ENCODE measurements around the gene FMN2.

FMN2 gene

DNA sequence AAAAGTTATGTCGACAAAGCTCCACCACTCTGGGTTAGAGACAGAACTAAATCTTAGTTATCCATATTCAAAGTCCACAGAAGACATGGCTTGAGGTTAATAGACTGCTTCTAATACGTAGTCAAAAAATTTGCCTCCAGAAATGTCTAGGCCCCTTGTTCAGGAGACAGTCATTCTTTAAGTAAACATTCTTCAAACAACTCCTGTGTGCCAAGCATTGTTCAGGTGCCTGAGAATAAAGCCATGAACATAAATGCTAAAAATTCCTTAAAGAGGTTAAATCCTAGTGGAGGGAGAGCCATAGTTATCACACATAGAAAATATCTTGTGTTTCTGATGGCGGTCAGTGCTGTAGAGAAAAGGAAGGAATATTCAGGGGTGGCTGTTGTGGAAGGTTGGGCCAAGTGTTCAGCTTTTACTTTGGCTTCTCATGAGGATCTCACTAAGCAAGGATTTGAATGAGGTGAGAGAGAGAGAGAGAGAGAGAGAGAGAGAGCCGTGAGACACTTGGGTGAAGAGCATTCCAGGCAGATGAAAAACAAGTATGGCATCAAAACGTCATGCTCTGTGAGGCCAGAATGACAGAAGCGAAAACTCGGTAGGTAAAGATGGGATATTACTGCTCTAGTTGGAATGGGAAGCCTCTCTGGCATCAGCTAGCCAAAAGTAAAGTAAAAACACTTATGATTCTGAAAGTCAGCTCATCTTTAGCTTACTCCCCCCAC, 333.2 kb downstream of the FMN2 start:
- DNase-seq (ENCODE audit: low read depth) = no peak

DNA sequence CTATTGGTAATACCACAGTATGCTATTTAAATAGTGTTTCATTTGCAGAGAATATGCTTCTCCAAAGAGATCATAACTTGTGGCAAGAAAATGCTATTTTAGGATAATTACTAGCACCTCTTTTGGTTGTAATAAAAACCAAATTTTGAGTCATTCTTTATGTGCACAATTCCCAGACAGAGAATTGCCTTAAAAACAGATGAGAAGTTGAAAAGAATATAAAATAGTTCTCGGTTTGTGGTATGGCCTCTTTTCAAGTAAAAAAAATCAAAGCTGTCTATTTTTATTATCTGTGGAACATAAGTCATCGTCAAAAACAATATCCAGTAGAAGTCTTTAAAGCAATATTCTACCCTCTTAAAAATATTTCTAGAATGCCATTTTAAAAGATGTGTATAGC, 334.4 kb downstream of the FMN2 start:
- DNase-seq (ENCODE audit: low read depth) = no peak

DNA sequence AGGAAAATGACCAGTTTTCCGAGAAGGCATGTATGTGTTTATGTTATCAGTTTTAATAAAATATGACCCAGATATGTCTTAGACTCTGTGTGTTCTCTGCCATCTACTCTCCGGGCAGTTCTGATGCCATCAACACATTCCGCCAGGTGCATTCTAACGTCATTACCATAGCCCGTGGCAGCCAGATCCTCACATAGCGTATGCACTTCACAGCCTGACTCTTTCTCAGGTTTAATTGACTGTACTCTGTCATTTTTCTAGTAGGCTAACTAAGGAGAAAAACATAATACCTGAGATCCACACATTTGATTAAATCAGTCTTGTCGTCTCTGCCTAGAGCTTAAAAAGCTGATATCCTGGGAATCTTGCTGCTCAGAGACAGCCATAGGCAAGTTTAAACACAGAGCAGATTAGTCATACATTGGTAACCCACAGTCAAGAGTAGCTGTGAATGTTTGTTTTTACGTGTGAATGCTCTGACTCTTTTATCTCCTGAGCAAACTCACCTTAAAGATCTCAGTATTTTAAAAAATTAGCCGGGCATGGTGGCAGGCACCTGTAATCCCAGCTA, 344.4 kb downstream of the FMN2 start:
- DNase-seq (ENCODE audit: low read depth) = peak; percentile 42

DNA sequence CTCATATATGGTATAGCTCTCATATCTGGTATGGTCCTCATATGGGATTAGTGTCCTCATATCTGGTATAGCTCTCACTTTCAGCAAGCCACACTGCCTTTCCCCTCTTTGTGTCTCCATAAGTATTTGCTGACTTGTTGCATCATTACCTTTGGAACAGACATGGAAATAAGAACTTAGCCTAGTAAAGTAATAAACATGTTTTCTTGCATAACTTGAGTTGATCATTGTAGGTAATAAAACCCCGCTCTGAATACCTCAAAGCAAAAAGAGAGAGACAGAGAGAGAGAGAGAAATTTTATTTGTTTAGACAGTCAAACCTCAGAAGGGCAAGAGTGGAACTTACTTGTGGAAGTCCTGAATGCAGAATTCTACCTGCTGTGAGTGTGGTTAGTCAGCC, 350.0 kb downstream of the FMN2 start:
- no peak for DNase-seq (ENCODE audit: low read depth)

DNA sequence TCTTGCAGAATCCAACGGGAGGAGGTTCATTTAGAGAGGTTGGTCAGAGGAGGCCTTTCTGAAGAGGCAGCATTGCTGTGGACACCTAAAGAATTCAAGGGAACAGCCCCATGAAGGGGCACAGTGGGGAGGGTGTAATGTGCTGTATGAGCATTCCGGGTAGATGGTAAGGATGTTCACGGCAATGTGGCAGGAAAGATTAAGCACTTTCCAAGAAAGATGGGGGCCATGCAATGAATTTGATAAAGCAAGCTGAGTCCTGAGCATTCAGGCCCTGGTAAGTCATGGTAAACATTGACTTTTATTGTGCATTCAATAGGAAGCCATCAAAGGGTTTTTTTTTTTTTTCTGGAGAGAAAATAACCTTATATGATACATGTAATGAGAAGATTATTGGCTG, 353.7 kb downstream of the FMN2 start:
- DNase-seq (ENCODE audit: low read depth) = no peak

DNA sequence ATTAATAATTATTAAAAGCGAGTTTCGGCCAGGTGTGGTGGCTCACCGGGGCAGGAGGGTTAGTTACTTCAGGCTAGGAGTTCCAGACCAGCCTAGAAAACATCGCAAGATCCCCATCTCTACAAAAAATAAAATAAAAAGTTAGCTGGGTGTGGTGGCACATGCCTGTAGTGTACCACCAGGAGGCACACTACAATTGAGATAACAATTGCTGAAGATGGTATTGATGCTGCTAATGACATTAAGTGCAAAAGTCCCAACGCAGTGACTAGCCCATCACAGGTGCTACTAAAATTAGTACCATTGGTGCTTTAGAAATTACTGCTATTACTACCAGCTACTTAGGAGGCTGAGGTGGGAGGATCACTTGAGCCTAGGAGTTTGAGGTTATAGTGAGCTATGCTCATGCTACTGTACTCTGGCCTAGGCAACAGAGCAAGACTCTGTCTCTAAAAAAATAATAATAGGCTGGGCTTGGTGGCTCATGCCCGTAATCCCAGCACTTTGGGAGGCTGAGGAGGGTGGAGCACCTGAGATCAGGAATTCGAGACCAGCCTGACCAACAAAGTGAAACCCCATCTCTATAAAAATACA, 363.6 kb downstream of the FMN2 start:
- DNase-seq (ENCODE audit: low read depth) = peak; percentile 33

DNA sequence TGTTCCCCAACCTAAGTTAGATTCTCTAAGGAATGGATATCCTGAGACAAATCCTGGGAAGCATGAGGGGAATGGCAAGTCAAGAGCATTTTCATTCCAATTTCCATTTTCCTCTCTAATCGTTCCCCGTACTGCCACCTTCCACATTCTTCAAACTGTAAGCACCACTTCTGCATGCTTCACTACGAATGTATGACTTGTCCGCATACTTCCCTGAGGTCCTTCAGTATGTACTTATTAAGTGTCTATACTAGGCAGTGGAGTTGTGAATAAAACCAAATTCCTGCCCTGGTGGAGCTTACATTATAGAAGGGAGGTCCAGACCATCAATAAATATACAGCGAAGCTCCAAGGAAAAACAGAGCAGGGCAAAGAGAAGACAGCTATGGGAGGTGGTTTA, 365.5 kb downstream of the FMN2 start:
- no peak for DNase-seq (ENCODE audit: low read depth)

DNA sequence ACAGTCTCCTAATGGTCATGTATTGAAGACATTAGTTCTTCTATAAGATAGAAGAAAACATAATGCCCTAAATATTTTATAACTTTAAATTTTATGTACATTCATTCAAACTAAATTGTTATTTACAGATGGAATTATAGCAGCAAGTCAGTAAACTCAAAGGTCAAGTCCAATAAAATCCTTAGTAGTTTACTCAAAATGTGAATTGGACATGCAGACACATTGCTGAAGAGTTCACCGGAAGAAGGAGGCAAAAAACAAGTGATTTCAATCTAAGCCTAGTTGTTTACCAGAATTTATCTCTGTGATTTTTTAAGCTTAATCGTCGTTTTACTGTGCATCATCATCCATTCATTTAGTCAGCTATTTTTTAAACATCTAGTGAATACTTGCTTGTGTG, 370.6 kb downstream of the FMN2 start:
- DNase-seq (ENCODE audit: low read depth) = no peak

DNA sequence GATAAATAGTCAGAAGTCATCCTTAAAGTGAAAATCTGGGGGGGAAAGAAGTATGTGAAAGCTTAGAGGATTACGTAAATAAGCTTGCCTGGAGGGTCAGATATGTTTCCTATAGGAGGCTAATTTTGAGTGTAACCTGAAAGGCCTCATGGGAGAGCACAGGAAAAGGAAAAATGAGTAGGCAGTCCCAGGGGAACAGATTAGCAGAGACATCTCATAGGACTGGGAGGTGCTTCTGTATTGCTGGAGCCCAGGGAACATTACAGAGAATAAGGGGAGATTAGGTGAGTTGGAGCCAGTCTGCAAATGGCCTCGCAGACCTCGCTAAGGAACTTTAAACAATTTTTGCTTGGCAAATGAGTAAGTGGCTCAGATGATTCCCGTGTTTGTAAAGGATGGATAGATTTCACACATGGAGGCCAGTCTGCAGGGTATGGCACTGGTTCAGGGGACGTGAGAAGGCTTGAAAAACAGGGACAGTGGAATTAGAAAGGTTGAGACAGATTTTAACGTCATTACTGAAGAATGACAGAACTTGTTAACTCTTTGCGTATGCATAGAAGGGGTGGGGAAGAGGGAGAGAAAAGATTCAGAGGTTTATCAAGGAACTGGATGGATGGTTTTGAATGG, 371.2 kb downstream of the FMN2 start:
- DNase-seq (ENCODE audit: low read depth) = no peak

DNA sequence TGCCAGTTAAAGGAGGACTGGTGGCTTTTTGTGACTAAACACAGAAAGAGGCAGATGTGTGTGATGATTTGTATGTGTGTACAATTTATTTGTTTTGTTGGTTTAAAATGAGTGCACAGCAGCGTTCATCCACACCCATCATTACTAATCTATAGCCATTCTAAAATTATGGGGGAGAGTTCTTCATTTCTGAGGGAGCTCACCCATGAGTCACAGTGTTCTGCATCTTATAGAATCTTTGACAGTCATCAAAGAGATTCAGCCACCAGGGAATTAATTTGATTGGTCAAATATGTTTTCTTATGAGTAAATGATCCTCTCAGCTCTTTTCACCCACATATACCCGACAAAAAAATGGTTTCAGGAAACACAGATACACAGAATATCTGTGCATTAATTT, 372.4 kb downstream of the FMN2 start:
- DNase-seq (ENCODE audit: low read depth) = no peak

DNA sequence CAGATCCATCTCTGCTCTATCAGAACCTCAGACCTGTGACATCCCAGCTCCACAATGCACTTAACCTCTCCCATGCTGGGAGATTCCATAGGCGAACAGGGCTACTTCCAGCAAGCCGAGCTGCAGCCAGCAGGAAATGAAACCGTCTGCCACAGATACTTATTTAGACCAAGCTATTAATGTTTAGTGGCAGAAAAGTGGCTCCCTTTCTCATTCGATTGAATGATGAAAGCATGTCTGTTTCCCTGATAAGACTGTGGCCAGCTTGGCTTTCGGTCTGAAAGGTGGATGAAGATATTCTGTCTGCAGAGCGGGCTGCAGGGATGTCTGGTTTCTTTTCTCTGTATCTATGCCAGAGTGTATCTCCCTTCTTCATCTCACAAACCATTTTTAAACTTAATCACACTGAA, 373.9 kb downstream of the FMN2 start:
- DNase-seq (ENCODE audit: low read depth) = peak; percentile 12

DNA sequence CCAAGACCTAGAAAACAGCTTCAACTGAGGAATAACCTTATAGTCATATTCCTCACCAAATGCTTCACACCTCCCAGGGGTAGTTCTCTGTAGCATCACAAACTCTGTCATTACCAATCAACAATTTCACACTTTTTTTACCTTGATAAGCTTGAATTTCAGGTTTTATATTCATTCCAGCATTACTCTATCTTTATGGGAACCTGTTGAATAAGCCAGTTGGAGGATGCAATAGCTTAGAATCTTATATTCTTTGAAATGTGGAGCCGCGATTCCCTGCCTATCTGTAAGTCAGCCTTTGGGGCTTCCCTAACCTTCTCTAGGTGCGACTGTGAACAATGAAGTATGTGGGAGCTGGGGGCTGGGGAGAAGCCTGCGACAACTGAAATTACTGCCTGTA, 374.8 kb downstream of the FMN2 start:
- no peak for DNase-seq (ENCODE audit: low read depth)

DNA sequence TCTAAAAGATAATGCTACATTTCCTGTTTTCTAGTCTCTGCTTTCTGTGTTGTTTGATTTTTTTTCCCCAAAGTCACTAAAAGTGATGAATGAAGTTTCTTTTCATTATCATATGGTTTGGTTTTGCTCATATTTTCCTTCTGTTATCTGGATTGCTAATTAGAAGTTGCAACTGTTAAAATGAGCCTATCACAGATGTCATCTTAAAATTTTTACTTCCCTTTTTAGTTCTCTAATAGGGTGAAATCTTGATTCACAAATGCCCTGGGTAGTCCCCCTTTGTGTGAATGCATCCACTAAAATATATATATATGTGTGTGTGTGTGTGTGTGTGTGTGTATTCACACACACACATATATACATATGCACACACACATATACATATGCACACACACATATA, 376.2 kb downstream of the FMN2 start:
- no peak for DNase-seq (ENCODE audit: low read depth)

DNA sequence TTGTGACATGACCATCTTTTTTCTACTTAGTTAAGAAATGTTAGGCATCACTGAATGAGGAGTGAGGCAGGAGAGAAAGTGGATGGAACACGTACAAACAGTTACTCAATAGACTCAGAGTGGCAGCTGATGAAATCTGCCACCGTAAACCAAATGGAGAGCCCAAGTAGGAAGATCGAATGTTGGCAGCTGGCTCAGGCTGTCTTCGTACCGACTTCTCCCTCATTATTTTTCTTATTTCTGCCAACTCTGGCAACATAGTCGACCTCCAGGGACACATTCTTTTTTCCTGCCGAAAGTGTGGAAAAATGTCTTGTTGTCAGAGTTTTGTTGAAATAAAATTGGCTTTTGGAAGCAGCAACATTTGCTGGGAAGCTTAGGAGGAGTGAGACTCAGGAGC, 377.0 kb downstream of the FMN2 start:
- DNase-seq (ENCODE audit: low read depth) = no peak

DNA sequence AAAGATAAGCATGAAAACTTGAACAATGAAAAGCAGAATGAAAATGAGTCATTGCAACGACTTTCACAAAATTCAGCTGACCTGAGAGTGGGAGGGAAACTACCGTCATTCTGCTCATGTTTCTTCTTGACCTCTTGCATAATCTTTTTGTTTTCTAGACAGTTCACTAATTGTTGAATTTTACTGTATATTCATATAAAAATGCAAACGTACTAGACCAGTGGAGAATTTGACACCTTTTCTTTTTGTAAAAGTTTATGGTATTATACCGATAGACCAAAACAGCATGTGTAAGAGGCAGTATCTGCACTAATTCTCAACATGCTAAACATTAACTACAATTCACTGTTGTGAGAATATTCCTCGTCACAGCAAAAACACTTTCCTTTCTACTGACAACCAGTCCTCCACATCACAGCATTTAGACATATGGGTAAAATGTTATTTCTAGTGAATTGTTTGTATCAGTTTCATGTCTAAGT, 382.5 kb downstream of the FMN2 start:
- peak; percentile 92 for DNase-seq (ENCODE audit: low read depth)

DNA sequence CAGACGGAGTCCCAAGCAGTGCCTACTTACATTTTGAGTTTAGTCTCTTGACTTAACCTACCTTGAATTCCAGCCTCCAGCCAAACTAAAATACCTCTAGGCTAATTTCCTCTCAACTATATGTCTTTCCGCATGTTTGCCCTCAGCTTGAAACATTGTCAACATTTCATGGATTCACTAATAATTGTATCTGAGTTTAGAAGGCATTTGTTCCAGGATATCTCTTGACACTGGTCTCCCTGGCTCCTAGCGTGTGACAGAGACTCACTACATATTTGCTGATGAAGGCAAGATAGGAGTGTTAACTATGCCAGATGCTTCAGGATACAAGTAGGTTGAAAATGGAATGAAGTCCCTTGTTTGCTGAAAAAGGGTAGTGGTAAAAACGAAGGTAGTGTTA, 384.1 kb downstream of the FMN2 start:
- DNase-seq (ENCODE audit: low read depth) = no peak

DNA sequence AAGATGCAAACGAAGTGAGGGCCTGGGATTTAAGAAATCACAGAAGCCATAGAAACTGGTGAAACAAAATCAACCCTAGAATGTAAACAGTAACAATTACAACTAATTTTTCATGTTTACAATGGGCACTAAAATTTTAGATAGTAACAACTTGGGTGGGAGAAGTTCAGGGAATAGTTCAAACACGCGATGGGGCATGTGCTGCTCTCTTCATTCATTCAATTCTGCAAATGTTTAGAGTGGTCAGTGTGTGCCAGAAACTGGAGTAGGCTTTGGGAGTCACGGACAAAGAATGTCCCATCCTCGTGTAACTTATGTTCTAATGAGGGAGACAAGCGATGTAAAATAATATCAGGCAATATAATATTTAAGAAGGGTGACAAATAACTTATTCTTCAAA, 386.9 kb downstream of the FMN2 start:
- no peak for DNase-seq (ENCODE audit: low read depth)

DNA sequence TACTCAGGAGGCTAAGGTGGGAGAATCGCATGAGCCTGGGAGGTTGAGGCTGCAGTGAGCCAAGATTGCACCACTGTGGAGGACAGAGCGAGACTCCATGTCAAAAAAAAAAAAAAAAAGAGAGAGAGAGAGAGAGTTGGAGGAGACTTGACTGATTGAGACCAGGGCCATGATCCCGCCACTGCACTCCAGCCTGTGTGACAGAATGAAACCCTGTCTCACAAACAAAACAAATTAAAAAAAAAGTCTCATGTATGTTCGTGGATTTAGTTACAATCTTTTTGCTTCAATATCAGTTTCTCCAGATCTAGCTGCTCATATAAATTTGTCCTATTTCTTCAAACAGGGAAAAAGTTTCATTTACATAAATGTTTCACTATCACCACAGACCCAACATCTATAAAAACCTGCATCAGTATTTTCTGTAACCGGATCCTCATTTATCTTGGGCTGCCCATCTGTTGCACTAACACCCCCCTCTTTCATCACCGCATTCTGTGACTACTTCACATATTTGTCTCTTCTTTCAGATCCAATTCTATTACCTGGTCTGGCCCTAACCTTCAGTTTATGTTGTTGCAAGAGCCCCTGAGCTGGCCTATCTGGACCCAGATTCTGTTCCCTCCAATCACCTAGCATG, 393.2 kb downstream of the FMN2 start:
- DNase-seq (ENCODE audit: low read depth) = peak; percentile 53

DNA sequence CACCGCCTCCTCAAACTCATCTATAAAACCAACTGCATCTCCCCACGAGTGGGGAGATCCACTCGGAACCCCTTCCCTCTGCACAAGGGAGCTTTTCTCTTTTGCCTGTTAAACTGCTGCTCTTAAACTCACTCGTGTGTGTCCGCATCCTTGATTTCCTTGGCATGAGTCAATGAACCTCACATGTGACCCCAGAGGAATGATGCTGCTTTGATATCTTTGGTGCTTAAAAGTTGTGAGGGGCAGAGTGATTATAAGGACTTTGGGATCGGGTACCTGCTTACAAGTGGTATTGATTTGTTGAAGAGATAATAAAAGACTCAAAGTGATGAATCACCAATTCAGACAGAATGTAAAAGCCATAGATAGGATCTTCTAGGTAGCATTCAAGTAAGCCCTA, 394.9 kb downstream of the FMN2 start:
- DNase-seq (ENCODE audit: low read depth) = no peak

DNA sequence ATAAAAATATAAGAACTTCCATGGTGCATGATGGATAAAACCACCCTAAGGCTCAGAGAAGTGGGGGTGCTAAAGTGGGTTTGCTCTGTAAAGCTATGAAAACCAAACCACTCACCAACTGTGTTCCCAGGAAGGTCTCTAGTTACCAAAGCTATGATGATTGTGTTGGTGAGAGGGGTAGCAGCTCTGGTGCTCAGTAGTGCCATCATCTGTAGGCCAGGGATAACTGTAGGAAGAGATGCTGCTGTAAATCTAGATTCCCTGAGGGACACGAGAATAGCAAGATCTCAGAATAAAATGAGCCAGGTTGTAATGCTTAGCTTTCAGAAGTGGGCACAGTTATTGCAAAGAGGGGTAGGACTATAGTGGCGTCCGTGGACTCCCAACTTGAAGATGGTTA, 395.8 kb downstream of the FMN2 start:
- no peak for DNase-seq (ENCODE audit: low read depth)

DNA sequence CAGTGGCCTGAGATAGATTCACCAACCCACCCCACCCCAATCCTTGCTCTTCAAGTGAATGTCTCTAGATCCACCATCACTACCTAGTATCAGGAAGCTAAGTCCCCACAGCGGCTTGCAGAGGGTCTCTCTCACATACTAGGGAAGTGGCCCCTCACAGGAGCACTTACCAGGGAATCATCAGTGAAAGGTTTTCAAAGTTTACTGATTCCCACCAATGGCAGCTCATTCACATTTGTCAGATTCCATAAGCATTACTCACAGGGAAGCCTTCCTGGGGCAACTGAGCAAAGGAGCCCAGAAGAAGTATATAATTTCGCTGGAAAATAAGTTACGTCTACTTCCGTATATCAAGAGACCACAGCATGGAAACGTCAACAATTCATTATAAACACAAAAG, 399.5 kb downstream of the FMN2 start:
- peak; percentile 88 for DNase-seq (ENCODE audit: low read depth)

DNA sequence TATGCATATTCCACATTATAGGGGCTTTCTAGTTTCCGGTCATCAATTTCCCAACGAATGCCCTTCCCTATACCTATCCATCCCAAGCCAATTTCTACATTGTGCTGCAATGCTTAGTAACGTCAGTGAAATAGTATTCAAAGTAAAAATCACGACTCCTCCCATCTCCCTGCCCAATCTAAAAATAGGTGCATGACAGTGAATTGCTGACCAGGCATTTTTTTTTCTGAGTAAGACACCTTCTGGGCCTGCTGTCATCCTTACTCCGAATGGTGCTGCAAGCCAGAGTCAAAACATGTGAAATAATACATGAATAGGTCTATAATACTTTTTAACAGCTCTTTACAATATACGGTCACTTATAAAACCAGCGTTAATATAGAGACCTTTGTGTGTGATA, 400.1 kb downstream of the FMN2 start:
- no peak for DNase-seq (ENCODE audit: low read depth)

Data from iris pigment epithelial cell (primary cell).